ENCODE results near the gene CPSF4. TPM values are rescaled to one million over a fixed set of nuclear protein-coding genes. Genes with fewer than 3 reads are reported as not detected.

The CPSF4 gene
- total and polyA plus RNA-seq, 3 experiments from 2014 or later: 22.7 to 66.6 (median 58.7) TPM

DNA sequence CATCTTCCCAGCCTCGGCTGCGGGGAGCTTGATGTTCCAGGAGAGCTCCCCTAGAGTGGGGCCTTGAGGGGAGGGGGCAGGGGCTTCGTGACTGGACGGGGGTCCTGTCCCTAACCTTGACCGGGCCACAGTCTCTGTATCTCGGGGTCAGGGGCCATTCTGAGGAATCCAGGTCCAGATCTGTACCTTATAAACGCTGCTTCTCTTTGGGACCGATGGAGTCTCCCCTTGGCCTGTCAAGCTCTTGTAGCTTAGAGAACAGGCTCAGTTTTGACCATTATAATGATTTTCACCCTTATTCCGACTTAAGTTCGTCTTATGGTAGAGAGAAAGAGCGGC is 66.5 kb downstream of the CPSF4 start:
- ChIA-PET POLR2A (interaction anchor here (0.6 to 3.3 kb wide), 11 partner anchors 9 to 1081 kb away, joined by 3 to 34 read pairs (median 6); partner anchors contain the start of genes ATP5MF, CPSF4, FAM200A and FBXO24), CTCF (interaction anchor here (0.9 to 2.0 kb wide), 6 partner anchors 9 to 97 kb away, joined by 3 to 6 read pairs (median 3); partner anchors contain the start of genes ATP5MF, BUD31, PDAP1 and ZNF655)
- peaks cover 0 to 13% (median 0%) of the 10 kb centered on the region in 3 donors for H3K36me3 Mint-ChIP-seq
- peaks cover 21 to 44% (median 38%) of the 10 kb centered on the region in 3 donors for H3K4me1 Mint-ChIP-seq
- Histone ChIP-seq H3K9me3 (ENCODE audit: low read length) (no peaks in the 10 kb centered on the region), H3K27ac (ENCODE audit: low read depth, low read length) (peak overlapping the region; percentile 75), H3K4me3 (ENCODE audit: low read length) (peak overlapping the region; percentile 94), H3K27me3 (ENCODE audit: insufficient read depth, low read length, poor library complexity, severe bottlenecking) (no peaks in the 10 kb centered on the region), H3K4me1 (ENCODE audit: insufficient read depth, low read length) (peaks cover 26% of the 10 kb centered on the region), H3K36me3 (ENCODE audit: insufficient read depth, low read length) (no peaks in the 10 kb centered on the region)
- H3K4me3 Mint-ChIP-seq: peak overlapping the region; percentile 94 to 100 (median 97)
- peaks cover 0 to 3% of the 10 kb centered on the region in 2 donors for H3K27me3 Mint-ChIP-seq
- no peak for DNase-seq
- peak overlapping the region; percentile 92 to 100 (median 99) for H3K27ac Mint-ChIP-seq
- H3K9me3 Mint-ChIP-seq: no peaks in the 10 kb centered on the region

Other genes with a start within 250 kb of the CPSF4 start
- not detected for gene KPNA7, start 230.8 kb upstream of the CPSF4 start, total RNA-seq
- not detected for gene KPNA7, start 230.8 kb upstream of the CPSF4 start, polyA plus RNA-seq
- gene MYH16, start 166.1 kb upstream of the CPSF4 start, total RNA-seq: not detected
- not detected for gene MYH16, start 166.1 kb upstream of the CPSF4 start, polyA plus RNA-seq
- 10 to 100 TPM; 86.5 to 86.6 TPM for gene ARPC1A, start 113.0 kb upstream of the CPSF4 start, total RNA-seq
- gene ARPC1A, start 113.0 kb upstream of the CPSF4 start, polyA plus RNA-seq: 74.7 TPM
- 100 to 1,000 TPM; 238 to 258 TPM for gene ARPC1B, start 64.2 kb upstream of the CPSF4 start, total RNA-seq
- 821 TPM for gene ARPC1B, start 64.2 kb upstream of the CPSF4 start, polyA plus RNA-seq
- gene PDAP1, start 30.3 kb upstream of the CPSF4 start, total RNA-seq: 100 to 1,000 TPM; 198 to 210 TPM
- gene PDAP1, start 30.3 kb upstream of the CPSF4 start, polyA plus RNA-seq: 32.8 TPM
- 100 to 1,000 TPM; 185 to 188 TPM for gene BUD31, start 30.0 kb upstream of the CPSF4 start, total RNA-seq
- gene BUD31, start 30.0 kb upstream of the CPSF4 start, polyA plus RNA-seq: 176 TPM
- gene PTCD1, start 145 bp upstream of the CPSF4 start, total RNA-seq: 10 to 100 TPM in 1 of 2 experiments, 1 to 10 TPM in 1; 8.4 to 11.4 TPM
- gene PTCD1, start 145 bp upstream of the CPSF4 start, polyA plus RNA-seq: 4.5 TPM
- gene ATP5MF, start 27.2 kb downstream of the CPSF4 start, total RNA-seq: 100 to 1,000 TPM; 438 to 456 TPM
- gene ATP5MF, start 27.2 kb downstream of the CPSF4 start, polyA plus RNA-seq: 439 TPM
- 10 to 100 TPM; 12.3 to 12.5 TPM for gene ZNF789, start 33.9 kb downstream of the CPSF4 start, total RNA-seq
- 6.1 TPM for gene ZNF789, start 33.9 kb downstream of the CPSF4 start, polyA plus RNA-seq
- 10 to 100 TPM; 34.1 to 35.0 TPM for gene ZNF394, start 61.3 kb downstream of the CPSF4 start, total RNA-seq
- 65.6 TPM for gene ZNF394, start 61.3 kb downstream of the CPSF4 start, polyA plus RNA-seq
- gene ZKSCAN5, start 65.7 kb downstream of the CPSF4 start, total RNA-seq: 1 to 10 TPM; 8.4 TPM
- 5.0 TPM for gene ZKSCAN5, start 65.7 kb downstream of the CPSF4 start, polyA plus RNA-seq
- 1 to 10 TPM; 7.9 to 8.4 TPM for gene FAM200A, start 113.2 kb downstream of the CPSF4 start, total RNA-seq
- gene FAM200A, start 113.2 kb downstream of the CPSF4 start, polyA plus RNA-seq: 7.6 TPM
- 10 to 100 TPM; 55.8 to 58.2 TPM for gene ZNF655, start 119.7 kb downstream of the CPSF4 start, total RNA-seq
- gene ZNF655, start 119.7 kb downstream of the CPSF4 start, polyA plus RNA-seq: 91.6 TPM
- gene TMEM225B, start 159.3 kb downstream of the CPSF4 start, total RNA-seq: under 1 TPM; 0.55 to 0.70 TPM
- gene TMEM225B, start 159.3 kb downstream of the CPSF4 start, polyA plus RNA-seq: 1.5 TPM
- 10 to 100 TPM; 26.6 to 27.8 TPM for gene ZSCAN25, start 178.0 kb downstream of the CPSF4 start, total RNA-seq
- 13.0 TPM for gene ZSCAN25, start 178.0 kb downstream of the CPSF4 start, polyA plus RNA-seq
- not detected for gene CYP3A5, start 241.1 kb downstream of the CPSF4 start, total RNA-seq
- gene CYP3A5, start 241.1 kb downstream of the CPSF4 start, polyA plus RNA-seq: 0.16 TPM